ENCODE data around the gene LUC7L2.
"Not testable (repeated sequence)": the region's sequence is repeated elsewhere in the genome, so short reads cannot be mapped to it uniquely, and the experiment has no call there.

LUC7L2 gene

GRCh38 chr7:139452958-139453672 lies 93.4 kb downstream of the LUC7L2 start:
- no peak for FAIRE-seq

GRCh38 chr7:139453673-139454321 lies 94.1 kb downstream of the LUC7L2 start:
- FAIRE-seq: no peak

- no peak for FAIRE-seq
Observed at GRCh38 chr7:139455789-139456188, 96.1 kb downstream of the LUC7L2 start.

- FAIRE-seq: no peak
Observed at GRCh38 chr7:139456511-139456910, 96.8 kb downstream of the LUC7L2 start.

- no peak for FAIRE-seq
Observed at GRCh38 chr7:139457153-139457946, 97.7 kb downstream of the LUC7L2 start.

GRCh38 chr7:139463421-139463820 lies 103.7 kb downstream of the LUC7L2 start:
- FAIRE-seq: not testable (repeated sequence)

GRCh38 chr7:139464511-139464910 lies 104.8 kb downstream of the LUC7L2 start:
- not testable (repeated sequence) for FAIRE-seq

- not testable (repeated sequence) for FAIRE-seq
Observed at GRCh38 chr7:139465072-139465471, 105.4 kb downstream of the LUC7L2 start.

GRCh38 chr7:139467729-139468128 lies 108.0 kb downstream of the LUC7L2 start:
- not testable (repeated sequence) for FAIRE-seq

GRCh38 chr7:139468281-139468680 lies 108.6 kb downstream of the LUC7L2 start:
- FAIRE-seq: not testable (repeated sequence)

GRCh38 chr7:139471740-139472353 lies 112.2 kb downstream of the LUC7L2 start:
- FAIRE-seq: no peak
